Right ventricle myocardium superior (tissue), 1 donor: ENCODE results near the gene SNX19. TPM values are rescaled to one million over a fixed set of nuclear protein-coding genes. Genes with fewer than 3 reads are reported as not detected.

Source experiments
- ATAC-seq: fragments of 200-7000 bp; cut with Tn5 transposase; one replicate; pipeline ENCODE4 v1.9.1; 2020; ENCODE audit warnings: mild to moderate bottlenecking; ENCODE audit not compliant: poor library complexity
- DNase-seq: peaks from one replicate; pipeline ENCODE4 v3.0.0-alpha.2; 2020
- intact Hi-C: fragments of 100-400 bp; cut with DNase I; formaldehyde crosslinking; loops from one replicate; pipeline ENCODE4 v1.11.2; 2022
- total RNA-seq: library from RNA; stranded (reverse); fragmentation: NEBNext Ultra II Directional; extraction: Animal tissue kit (Norgen Biotek cat#: 25700); gene quantifications from one replicate; pipeline ENCODE4 v1.2.1, GENCODE V29; 2021
- donor health status: DM: no; HTN: yes; CAD: no; lungs with severe emphysema.

The SNX19 gene
- total RNA-seq, 1 donor from 2014 or later, result 53.4 TPM

DNA sequence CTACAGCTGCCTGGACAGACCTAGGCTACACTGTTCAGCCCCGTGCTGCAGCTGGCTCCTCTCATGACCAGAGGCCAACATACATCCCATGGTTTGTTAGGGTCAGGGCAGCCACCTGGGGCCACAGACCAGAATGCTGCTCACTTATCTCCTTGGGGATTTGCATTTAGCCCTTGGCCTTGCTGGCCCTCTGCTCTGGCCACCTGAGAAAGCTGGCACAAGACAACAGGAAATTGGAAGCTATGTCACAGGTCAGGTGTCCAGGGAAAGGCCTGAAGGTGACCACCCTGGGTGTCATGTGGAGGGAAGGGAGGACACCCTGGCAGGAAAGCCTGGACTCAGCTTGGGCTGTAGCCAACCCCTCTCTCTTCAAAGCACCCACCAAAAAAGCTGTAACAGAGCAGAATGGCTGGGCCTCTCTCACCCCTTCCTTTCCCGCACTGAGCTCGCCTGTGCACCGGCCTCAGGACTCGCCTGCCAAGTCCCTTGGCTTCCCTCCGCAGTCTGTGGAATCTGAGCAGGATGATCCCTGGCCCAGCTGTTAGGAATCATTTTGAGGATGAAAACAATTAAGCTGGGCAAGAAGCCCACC, 86.3 kb downstream of the SNX19 start:
- DNase-seq, result peak; percentile 86
- ATAC-seq, result peak; percentile 79
- intact Hi-C loops, result loop anchor here (10.0 kb wide), 1 partner anchor 155 kb away; no protein-coding TSS in a partner anchor

- DNase-seq (peak; percentile 57), ATAC-seq (peak; percentile 39)
- intact Hi-C loops, result loop anchor here (10.0 kb wide), 1 partner anchor 154 kb away; no protein-coding TSS in a partner anchor
These were observed 87.5 kb downstream of the SNX19 start for GRCh38 chr11:130828741-130829140.

DNA sequence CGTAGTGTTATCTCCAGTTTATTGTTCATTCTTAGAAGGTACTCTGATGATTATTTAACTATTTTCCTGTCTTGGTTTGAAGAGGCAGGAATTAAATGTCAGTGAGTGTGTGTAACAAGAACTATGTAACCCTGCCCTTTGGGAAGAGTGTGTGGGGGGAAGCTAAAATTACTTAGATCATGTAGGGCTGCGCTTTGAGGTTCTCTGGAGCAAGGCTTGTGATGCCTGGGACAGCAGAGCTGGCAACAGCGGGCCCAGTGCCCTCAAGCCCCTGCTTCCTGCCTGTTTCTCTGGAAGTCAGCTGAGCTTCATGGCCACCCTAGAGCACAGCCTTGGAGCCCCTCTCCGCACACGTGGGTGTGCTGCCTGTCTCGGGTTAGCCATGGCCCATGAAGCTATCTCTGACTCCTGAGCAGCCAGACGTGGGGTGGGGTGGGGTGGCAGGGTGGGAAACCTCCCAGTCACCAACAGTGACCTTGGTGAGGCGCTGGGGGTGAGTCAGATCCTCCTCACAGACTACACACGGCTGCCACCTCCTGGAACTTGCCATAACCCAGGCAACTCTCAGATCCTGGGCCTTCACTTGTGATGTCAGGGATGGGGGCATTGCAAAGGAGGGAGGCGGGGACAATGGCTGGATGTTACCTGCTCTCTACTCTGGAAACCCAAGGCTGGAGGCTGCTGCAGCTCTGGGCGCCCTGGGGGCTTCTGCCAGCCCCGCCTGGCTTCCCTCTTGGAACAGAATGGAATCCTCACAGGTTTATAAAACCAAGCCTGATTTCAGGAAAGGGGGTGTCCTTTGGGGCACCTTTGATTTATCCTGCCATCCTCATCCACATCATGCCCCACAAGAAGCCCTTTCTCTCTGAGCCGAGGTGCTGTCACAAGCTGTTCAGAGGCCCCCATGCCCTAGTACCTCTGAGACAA, 88.6 kb downstream of the SNX19 start:
- ATAC-seq, result peak; percentile 90
- peak; percentile 80 for DNase-seq
- intact Hi-C loops, result loop anchor here (10.0 kb wide), 1 partner anchor 153 kb away; no protein-coding TSS in a partner anchor

GRCh38 chr11:130826572-130826971, 89.7 kb downstream of the SNX19 start:
- ATAC-seq (no peak), DNase-seq (no peak)
- intact Hi-C loops, result loop anchor here (10.0 kb wide), 1 partner anchor 152 kb away; no protein-coding TSS in a partner anchor

DNA sequence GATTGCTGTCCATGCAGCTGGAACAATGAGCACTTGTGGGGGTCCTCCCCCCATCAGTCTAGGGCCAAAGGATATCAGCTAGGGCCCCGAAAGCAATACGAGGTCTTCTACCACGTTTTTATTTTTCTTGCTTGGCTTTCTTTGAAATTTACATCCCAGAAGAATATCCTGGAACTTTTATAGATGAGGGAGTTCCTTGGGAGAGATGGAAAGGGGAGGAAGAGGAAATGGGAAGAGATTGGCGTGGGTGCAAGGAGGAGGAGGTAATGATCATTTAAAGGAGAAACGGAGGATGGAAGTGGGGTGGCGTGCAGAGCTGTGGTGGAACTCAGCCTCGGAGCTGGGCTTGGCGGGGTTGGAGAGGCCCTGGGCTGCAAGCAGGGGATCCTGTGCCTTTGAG, 90.3 kb downstream of the SNX19 start:
- ATAC-seq, result no peak
- intact Hi-C loops, result loop anchor here (10.0 kb wide), 1 partner anchor 151 kb away; no protein-coding TSS in a partner anchor
- no peak for DNase-seq

- intact Hi-C loops, result loop anchor here (10.0 kb wide), 1 partner anchor 151 kb away; no protein-coding TSS in a partner anchor
- ATAC-seq (no peak), DNase-seq (no peak)
These were observed 90.7 kb downstream of the SNX19 start for GRCh38 chr11:130825561-130825960.
